CD14-positive monocyte (primary cell): ENCODE measurements around the gene ACSS1. TPM values are rescaled to one million over a fixed set of nuclear protein-coding genes. Genes with fewer than 3 reads are reported as not detected.

Experiments
- DNase-seq, 3 donors: peaks; one replicate each; pipeline ENCODE4 v3.0.0-alpha.2; 2011 to 2022
- H2AFZ ChIP-seq: 2 replicates; pipeline ENCODE4 v1.6.0; 2012; ENCODE audit warnings: mild to moderate bottlenecking, low read depth, low read length, inconsistent platforms; ENCODE audit not compliant: insufficient read depth, poor library complexity, severe bottlenecking
- H3K27ac ChIP-seq, 2 donors: 1 replicate in 1 of 2; 2 replicates in 1 of 2; pipeline ENCODE4 v1.5.1; 2012 to 2013; ENCODE audit warnings: low read length in 2 of 2, control low read depth in 1 of 2, inconsistent platforms in 1 of 2, low read depth in 1 of 2, mild to moderate bottlenecking in 1 of 2
- H3K27me3 ChIP-seq, 2 donors: one replicate each; pipeline versions ENCODE4 v1.6.0 to v1.6.1; 2011 to 2013; ENCODE audit warnings: low read length in 2 of 2; ENCODE audit not compliant: control insufficient read depth in 2 of 2, insufficient read depth in 2 of 2
- H3K36me3 ChIP-seq, 2 donors: replicated peaks in 1 of 2; 1 replicate in 1 of 2; 2 replicates in 1 of 2; pipeline versions ENCODE4 v1.5.1 to v1.6.1; 2012 to 2013; ENCODE audit warnings: low read length in 2 of 2, control low read depth in 1 of 2, inconsistent platforms in 1 of 2, mild to moderate bottlenecking in 1 of 2; ENCODE audit not compliant: insufficient read depth in 2 of 2, control insufficient read depth in 1 of 2
- H3K4me1 ChIP-seq, 2 donors: 1 replicate in 1 of 2; 2 replicates in 1 of 2; pipeline versions ENCODE4 v1.5.1 to v1.6.1; 2012 to 2013; ENCODE audit warnings: low read length in 2 of 2, control low read depth in 1 of 2, inconsistent platforms in 1 of 2, mild to moderate bottlenecking in 1 of 2, moderate library complexity in 1 of 2; ENCODE audit not compliant: insufficient read depth in 2 of 2, control insufficient read depth in 1 of 2
- H3K4me2 ChIP-seq: replicated peaks from 2 replicates; pipeline ENCODE3; 2012; ENCODE audit warnings: low read length, moderate library complexity, mild to moderate bottlenecking; ENCODE audit not compliant: poor library complexity, severe bottlenecking; ENCODE audit errors: extremely low read depth
- H3K4me3 ChIP-seq, 3 experiments: fragments of 200-600 bp in 1 of 3; sonication (generic) in 1 of 3; replicated peaks in 1 of 3; 1 replicate in 2 of 3; 2 replicates in 1 of 3; pipeline ENCODE4 v1.5.1; 2011 to 2013; ENCODE audit warnings: low read length in 3 of 3, mild to moderate bottlenecking in 3 of 3, control low read depth in 2 of 3, low read depth in 2 of 3, inconsistent platforms in 1 of 3, moderate library complexity in 1 of 3
- H3K79me2 ChIP-seq: 2 replicates; pipeline ENCODE4 v1.6.0; 2012; ENCODE audit warnings: mild to moderate bottlenecking, control low read depth, inconsistent platforms, low read length, moderate library complexity; ENCODE audit not compliant: insufficient read depth
- H3K9ac ChIP-seq: 2 replicates; pipeline ENCODE4 v1.6.0; 2017; ENCODE audit warnings: low read length, mild to moderate bottlenecking; ENCODE audit not compliant: insufficient read depth, poor library complexity, severe bottlenecking
- H3K9me3 ChIP-seq, 2 donors: replicated peaks in 1 of 2; 1 replicate in 1 of 2; 2 replicates in 1 of 2; pipeline versions ENCODE4 v1.5.1 to v1.6.1; 2012 to 2013; ENCODE audit warnings: low read length in 2 of 2, control low read depth in 1 of 2; ENCODE audit not compliant: control insufficient read depth in 1 of 2, insufficient read depth in 1 of 2
- H4K20me1 ChIP-seq: 2 replicates; pipeline ENCODE4 v1.6.0; 2012; ENCODE audit warnings: mild to moderate bottlenecking, low read length, control low read depth, moderate library complexity; ENCODE audit not compliant: insufficient read depth
- H3K27ac Mint-ChIP-seq, 7 donors: one replicate each; pipeline ENCODE4 v1.8.0; 2020; ENCODE audit warnings: mild to moderate bottlenecking in 7 of 7, mixed read lengths in 7 of 7, moderate library complexity in 6 of 7, inconsistent platforms in 2 of 7
- H3K27me3 Mint-ChIP-seq, 3 donors: one replicate each; pipeline ENCODE4 v1.8.0; 2021 to 2022; ENCODE audit warnings: low read depth in 3 of 3, mild to moderate bottlenecking in 3 of 3, mixed read lengths in 3 of 3, moderate library complexity in 3 of 3, inconsistent platforms in 1 of 3
- H3K36me3 Mint-ChIP-seq, 2 donors: one replicate each; pipeline ENCODE4 v1.8.0; 2020; ENCODE audit warnings: mixed read lengths in 2 of 2, inconsistent platforms in 1 of 2, mild to moderate bottlenecking in 1 of 2
- H3K4me1 Mint-ChIP-seq: one replicate; pipeline ENCODE4 v1.8.0; 2020; ENCODE audit warnings: mild to moderate bottlenecking, mixed read lengths
- H3K4me3 Mint-ChIP-seq, 2 donors: one replicate each; pipeline ENCODE4 v1.8.0; 2020; ENCODE audit warnings: mild to moderate bottlenecking in 2 of 2, mixed read lengths in 2 of 2, moderate library complexity in 1 of 2
- H3K9me3 Mint-ChIP-seq, 7 donors: one replicate each; pipeline ENCODE4 v1.8.0; 2020 to 2022; ENCODE audit warnings: mixed read lengths in 7 of 7, mild to moderate bottlenecking in 6 of 7, moderate library complexity in 6 of 7, inconsistent platforms in 2 of 7
- CTCF ChIP-seq: fragments of 200-600 bp; IDR thresholded peaks from one replicate; pipeline ENCODE4 v1.8.0; 2022; ENCODE audit warnings: antibody characterized with exemption, mild to moderate bottlenecking
- WGBS: methylation state at CpG from one replicate; pipeline ENCODE4 v1.1.5; 2013; ENCODE audit warnings: missing lambda C conversion rate; ENCODE audit not compliant: insufficient coverage; 5-methylcytosine and 5-hydroxymethylcytosine counted together
- intact Hi-C, 2 donors: fragments of 100-400 bp; cut with micrococcal nuclease; formaldehyde crosslinking; loops; one replicate each; pipeline versions ENCODE4 v1.15.0 to v1.15.1; 2023
- polyA plus RNA-seq, 3 donors: library from polyadenylated mRNA; depleted of rRNA in 1 of 3; unstranded in 2 of 3; stranded (reverse) in 1 of 3; fragments of 300-500 nt in 2 of 3; fragments of >200 nt in 1 of 3; fragmentation: Illumina TruSeq in 2 of 3; gene quantifications; 1 replicate in 2 of 3; 2 replicates in 1 of 3; pipeline ENCODE4 v1.2.3, GENCODE V29; 2012 to 2021

Gene ACSS1
- polyA plus RNA-seq, 3 donors: 26.6 to 32.0 (median 27.6) TPM

GRCh38 chr20:24979036-24979960, 78.6 kb downstream of the ACSS1 start:
- H3K9me3 Mint-ChIP-seq: peaks cover 0 to 16% (median 11%) of the 10 kb centered on the region in 7 donors
- TF ChIP-seq CTCF: no peak
- Histone ChIP-seq H3K27me3 (no peaks in the 10 kb centered on the region), H3K4me2 (no peak overlapping the region), H2AFZ (no peak overlapping the region), H3K9ac (no peak overlapping the region), H3K79me2 (peaks cover 82% of the 10 kb centered on the region), H3K4me3 (no peak overlapping the region), H3K27ac (peak overlapping the region in 1 of 2 donors; percentile 87), H3K36me3 (peaks cover 38 to 74% of the 10 kb centered on the region in 2 donors), H4K20me1 (peaks cover 3% of the 10 kb centered on the region), H3K9me3 (peaks cover 0 to 10% of the 10 kb centered on the region in 2 donors), H3K4me1 (peaks cover 36 to 46% of the 10 kb centered on the region in 2 donors)
- H3K4me3 Mint-ChIP-seq: no peak overlapping the region
- H3K27ac Mint-ChIP-seq: peak overlapping the region in 6 of 7 donors; percentile 7 to 91 (median 76)
- DNase-seq: no peak
- intact Hi-C loops: no loop called here
- 97% methylated on average over 13 of the region's 15 CpGs for WGBS
- peaks cover 48% of the 10 kb centered on the region for H3K4me1 Mint-ChIP-seq
- H3K36me3 Mint-ChIP-seq: peaks cover 79 to 81% of the 10 kb centered on the region in 2 donors
- peaks cover 0 to 3% (median 0%) of the 10 kb centered on the region in 3 donors for H3K27me3 Mint-ChIP-seq

GRCh38 chr20:24978513-24978912, 79.4 kb downstream of the ACSS1 start:
- Histone ChIP-seq H3K4me1 (peaks cover 29 to 38% of the 10 kb centered on the region in 2 donors), H3K27me3 (no peaks in the 10 kb centered on the region), H3K4me3 (no peak overlapping the region), H2AFZ (no peak overlapping the region), H3K9me3 (peaks cover 0 to 10% of the 10 kb centered on the region in 2 donors), H3K9ac (no peak overlapping the region), H3K79me2 (peaks cover 80% of the 10 kb centered on the region), H4K20me1 (peaks cover 3% of the 10 kb centered on the region), H3K36me3 (peaks cover 41 to 80% of the 10 kb centered on the region in 2 donors), H3K4me2 (no peak overlapping the region), H3K27ac (no peak overlapping the region)
- H3K4me3 Mint-ChIP-seq: no peak overlapping the region
- WGBS: 93% methylated on average over 4 of the region's 8 CpGs
- no peak for DNase-seq
- no peaks in the 10 kb centered on the region for H3K27me3 Mint-ChIP-seq
- H3K27ac Mint-ChIP-seq: no peak overlapping the region
- H3K9me3 Mint-ChIP-seq: peaks cover 0 to 16% (median 11%) of the 10 kb centered on the region in 7 donors
- no peak for TF ChIP-seq CTCF
- intact Hi-C loops: no loop called here
- H3K4me1 Mint-ChIP-seq: peaks cover 41% of the 10 kb centered on the region
- H3K36me3 Mint-ChIP-seq: peaks cover 79 to 83% of the 10 kb centered on the region in 2 donors
